H1 (cell line): ENCODE measurements around the gene ZNF536.

ENCODE experiments used
- CTCF ChIP-seq, 3 experiments: IDR thresholded peaks; 1 replicate in 2 of 3; 2 replicates in 1 of 3; pipeline versions ENCODE4 v1.5.1 to v1.6.1; 2011; ENCODE audit warnings: low read length in 3 of 3, mild to moderate bottlenecking in 3 of 3, inconsistent platforms in 2 of 3, low read depth in 1 of 3, moderate library complexity in 1 of 3; ENCODE audit not compliant: insufficient read depth in 1 of 3; ENCODE audit errors: control extremely low read depth in 1 of 3
- KDM1A ChIP-seq: fragments of 200-600, 300-600 bp; sonication (generic); IDR thresholded peaks from 2 replicates; pipeline ENCODE4 v1.7.1; 2016; ENCODE audit warnings: mild to moderate bottlenecking, low read length, borderline replicate concordance
- SRF ChIP-seq: IDR thresholded peaks from 2 replicates; pipeline ENCODE4 v1.6.1; 2011; ENCODE audit warnings: mild to moderate bottlenecking, low read depth, low read length, moderate library complexity
- SUZ12 ChIP-seq: fragments of 200-600 bp; sonication (generic); IDR thresholded peaks from 2 replicates; pipeline ENCODE4 v1.6.1; 2012; ENCODE audit warnings: mild to moderate bottlenecking, inconsistent platforms, low read length, moderate library complexity, mixed read lengths
- TAF1 ChIP-seq: IDR thresholded peaks from 2 replicates; pipeline ENCODE4 v1.6.1; 2011; ENCODE audit warnings: mild to moderate bottlenecking, low read depth, low read length

DNA sequence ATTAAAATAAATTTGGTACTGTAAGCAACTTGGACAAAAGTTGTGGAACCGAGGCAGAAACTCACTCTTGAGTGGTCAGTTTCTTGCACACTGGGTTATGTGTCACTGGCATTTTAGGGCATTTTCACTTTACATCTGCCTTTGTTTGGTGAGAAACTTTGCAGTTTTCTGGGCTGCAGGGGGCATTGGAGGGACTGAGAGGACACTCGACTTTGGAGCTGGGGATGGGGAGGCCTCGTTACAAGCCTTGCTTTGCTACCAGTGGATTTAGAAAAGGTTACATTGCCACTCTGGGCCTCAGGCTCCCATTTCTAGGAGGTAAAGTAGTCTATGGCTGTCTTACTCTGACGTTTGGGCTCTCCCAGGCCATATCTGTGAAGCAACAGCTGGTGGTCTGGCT lies 41.9 kb upstream of the ZNF536 start:
- TF ChIP-seq CTCF (IDR thresholded peaks at IDR 0.05; ENCODE audit: control extremely low read depth in 1 of 3, insufficient read depth in 1 of 3, low read depth in 1 of 3, low read length in 3 of 3) (no peak), SUZ12 (no peak), SRF (no peak), TAF1 (no peak), KDM1A (no peak)
